ENCODE results near the gene NEUROG1. TPM values are rescaled to one million over a fixed set of nuclear protein-coding genes. Genes with fewer than 3 reads are reported as not detected.
A peak's percentile ranks its signal among the peaks of the same experiment; 100 is the strongest.

The NEUROG1 gene
- total RNA-seq, 6 experiments from 2014 or later, result not detected

DNA sequence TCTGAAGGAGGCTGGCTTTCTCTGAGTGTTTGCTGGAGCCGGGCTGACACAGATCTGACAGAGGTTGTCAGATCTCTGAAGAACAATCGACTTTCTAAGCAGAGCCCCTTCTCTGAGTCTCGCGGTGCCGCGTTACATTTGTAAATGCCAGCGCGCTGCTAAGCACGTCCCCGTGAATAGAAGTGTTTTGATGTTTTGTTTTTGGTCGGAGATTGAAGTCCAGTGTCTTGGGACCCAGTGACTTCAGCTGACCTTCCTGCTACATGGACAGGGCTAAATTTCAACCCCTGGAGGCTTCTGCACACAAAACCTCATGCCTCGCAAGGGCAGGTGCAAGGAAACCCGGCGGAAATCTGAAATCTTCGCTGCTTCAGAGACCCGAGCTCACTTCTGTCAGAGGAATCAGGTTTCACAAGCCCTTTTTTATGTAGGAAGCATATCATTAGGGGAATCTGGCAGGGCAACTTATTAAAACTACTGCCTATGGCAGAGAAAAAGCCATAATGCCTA is 27.2 kb downstream of the NEUROG1 start:
- Mint-ChIP-seq H3K36me3 (ENCODE audit: low read depth) (no peaks in the 10 kb centered on the region), H3K4me3 (no peak overlapping the region), H3K4me1 (ENCODE audit: low read depth) (0 out of 2 replicates have a peak, but pooled peaks cover 5% of the 10 kb centered on the region), H3K9me3 (peaks cover 9% of the 10 kb centered on the region; the same call in 1 of the 2 replicates), H3K27ac (no peak overlapping the region), H3K27me3 (ENCODE audit: insufficient read depth) (peaks cover 36% of the 10 kb centered on the region)
- TF ChIP-seq, protein P1, sequence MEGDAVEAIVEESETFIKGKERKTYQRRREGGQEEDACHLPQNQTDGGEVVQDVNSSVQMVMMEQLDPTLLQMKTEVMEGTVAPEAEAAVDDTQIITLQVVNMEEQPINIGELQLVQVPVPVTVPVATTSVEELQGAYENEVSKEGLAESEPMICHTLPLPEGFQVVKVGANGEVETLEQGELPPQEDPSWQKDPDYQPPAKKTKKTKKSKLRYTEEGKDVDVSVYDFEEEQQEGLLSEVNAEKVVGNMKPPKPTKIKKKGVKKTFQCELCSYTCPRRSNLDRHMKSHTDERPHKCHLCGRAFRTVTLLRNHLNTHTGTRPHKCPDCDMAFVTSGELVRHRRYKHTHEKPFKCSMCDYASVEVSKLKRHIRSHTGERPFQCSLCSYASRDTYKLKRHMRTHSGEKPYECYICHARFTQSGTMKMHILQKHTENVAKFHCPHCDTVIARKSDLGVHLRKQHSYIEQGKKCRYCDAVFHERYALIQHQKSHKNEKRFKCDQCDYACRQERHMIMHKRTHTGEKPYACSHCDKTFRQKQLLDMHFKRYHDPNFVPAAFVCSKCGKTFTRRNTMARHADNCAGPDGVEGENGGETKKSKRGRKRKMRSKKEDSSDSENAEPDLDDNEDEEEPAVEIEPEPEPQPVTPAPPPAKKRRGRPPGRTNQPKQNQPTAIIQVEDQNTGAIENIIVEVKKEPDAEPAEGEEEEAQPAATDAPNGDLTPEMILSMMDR (IDR thresholded peaks at IDR 0.05), result no peak
- DNase-seq, result no peak

DNA sequence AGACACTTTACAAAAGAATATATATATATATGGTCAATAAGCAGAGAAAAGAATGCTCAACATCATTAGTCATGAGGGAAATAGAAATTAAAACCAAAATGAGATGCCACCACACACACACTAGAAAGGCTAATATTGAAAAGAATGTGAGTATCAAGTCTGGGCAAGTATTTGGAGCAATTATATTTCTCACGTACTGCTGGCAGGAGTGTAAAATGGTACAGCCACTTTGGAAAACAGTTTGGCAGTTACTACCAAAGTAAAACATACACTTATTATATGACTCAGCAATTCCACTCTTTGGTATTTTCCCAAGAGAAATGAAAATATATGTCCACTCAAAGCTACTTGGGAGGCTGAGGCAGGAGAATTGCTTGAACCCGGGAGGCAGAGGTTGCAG is 29.8 kb downstream of the NEUROG1 start:
- H3K9me3 Mint-ChIP-seq, result peaks cover 9% of the 10 kb centered on the region; the same call in 1 of the 2 replicates
- H3K36me3 Mint-ChIP-seq (ENCODE audit: low read depth), result no peaks in the 10 kb centered on the region
- no peak overlapping the region for H3K27ac Mint-ChIP-seq
- H3K4me1 Mint-ChIP-seq (ENCODE audit: low read depth), result 0 out of 2 replicates have a peak, but pooled peaks cover 5% of the 10 kb centered on the region
- peaks cover 54% of the 10 kb centered on the region for H3K27me3 Mint-ChIP-seq (ENCODE audit: insufficient read depth)
- TF ChIP-seq, protein P1 (IDR thresholded peaks at IDR 0.05), result no peak
- DNase-seq, result peak; percentile 9
- no peak overlapping the region for H3K4me3 Mint-ChIP-seq

DNA sequence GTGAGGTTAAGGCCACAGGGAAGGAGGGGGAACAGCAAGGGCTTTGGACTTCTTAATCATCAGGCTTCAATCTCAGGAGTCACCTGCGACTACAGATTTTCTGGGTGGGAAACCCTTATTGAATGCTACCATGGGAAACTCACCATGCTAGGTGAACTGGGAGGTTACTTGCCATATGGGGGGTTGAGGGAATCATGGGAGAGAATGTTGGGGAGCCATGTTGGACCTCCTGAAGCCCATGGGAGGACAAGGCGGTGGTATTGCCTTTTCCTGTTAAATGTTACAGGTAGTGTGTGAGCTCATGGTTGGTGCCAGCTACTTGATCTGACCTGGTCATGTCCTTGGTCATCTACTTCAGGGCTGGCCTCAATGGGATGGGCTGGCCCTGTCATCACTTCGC is 31.4 kb downstream of the NEUROG1 start:
- Mint-ChIP-seq H3K36me3 (ENCODE audit: low read depth) (no peaks in the 10 kb centered on the region), H3K4me1 (ENCODE audit: low read depth) (0 out of 2 replicates have a peak, but pooled peaks cover 5% of the 10 kb centered on the region), H3K9me3 (peaks cover 9% of the 10 kb centered on the region; the same call in 1 of the 2 replicates), H3K27me3 (ENCODE audit: insufficient read depth) (peaks cover 42% of the 10 kb centered on the region), H3K4me3 (no peak overlapping the region), H3K27ac (no peak overlapping the region)
- no peak for DNase-seq
- TF ChIP-seq, protein P1 (IDR thresholded peaks at IDR 0.05), result no peak

DNA sequence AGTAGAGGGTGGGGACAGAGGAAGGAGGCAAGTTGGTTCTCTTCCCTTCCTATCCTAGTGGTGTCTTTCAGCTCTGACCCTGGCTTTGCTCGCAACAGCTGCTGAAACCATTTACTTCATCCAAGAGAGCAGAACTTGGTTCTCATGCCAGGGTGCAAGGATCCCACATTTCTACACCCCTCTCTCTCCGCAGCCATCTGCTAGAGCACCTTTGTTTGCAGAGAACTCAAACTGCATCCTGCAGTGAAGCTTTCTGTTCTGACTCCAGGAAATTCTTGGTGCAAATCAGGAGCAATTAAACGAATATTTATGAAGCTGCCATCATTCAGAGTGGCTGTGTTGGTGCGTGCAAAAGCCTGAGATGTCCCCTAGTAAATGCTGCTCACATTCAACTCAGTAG is 31.9 kb downstream of the NEUROG1 start:
- Mint-ChIP-seq H3K4me1 (ENCODE audit: low read depth) (0 out of 2 replicates have a peak, but pooled peaks cover 5% of the 10 kb centered on the region), H3K36me3 (ENCODE audit: low read depth) (no peaks in the 10 kb centered on the region), H3K27me3 (ENCODE audit: insufficient read depth) (peaks cover 41% of the 10 kb centered on the region)

DNA sequence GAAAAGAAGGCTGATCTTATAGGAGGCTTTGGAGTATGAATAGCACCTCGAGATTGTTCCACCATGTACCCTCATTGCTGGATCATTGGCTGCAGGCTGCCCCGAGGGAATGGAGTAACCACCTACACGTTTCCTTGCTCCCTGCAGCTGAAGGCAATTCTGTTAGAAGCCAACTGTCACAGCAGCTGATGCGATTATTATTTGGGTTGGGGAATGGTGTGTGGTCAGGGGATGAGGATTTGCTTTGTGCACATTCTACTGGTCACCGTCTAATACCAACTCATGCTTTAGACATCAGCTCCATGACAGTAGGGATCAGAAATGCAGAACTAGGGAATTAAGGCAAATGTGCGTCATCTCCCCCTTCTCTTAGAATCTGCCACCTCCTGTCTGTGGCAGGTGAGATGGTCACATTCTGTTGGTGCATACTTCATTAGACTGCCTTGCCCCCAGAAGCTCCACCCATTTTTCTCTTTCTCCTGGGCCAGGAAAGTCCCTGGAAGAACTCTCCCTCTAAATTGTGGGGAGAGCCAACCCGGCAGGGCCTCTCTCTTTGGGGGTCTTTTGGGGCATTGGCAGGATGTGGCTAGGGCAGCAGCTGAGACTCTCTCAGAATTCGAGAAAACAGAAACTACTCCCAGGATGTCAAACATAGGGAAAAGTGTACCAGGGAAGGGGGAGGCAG is 32.8 kb downstream of the NEUROG1 start:
- Mint-ChIP-seq H3K4me1 (ENCODE audit: low read depth) (0 out of 2 replicates have a peak, but pooled peaks cover 5% of the 10 kb centered on the region), H3K36me3 (ENCODE audit: low read depth) (no peaks in the 10 kb centered on the region), H3K9me3 (peaks cover 9% of the 10 kb centered on the region; the same call in 1 of the 2 replicates), H3K27ac (no peak overlapping the region), H3K27me3 (ENCODE audit: insufficient read depth) (peaks cover 37% of the 10 kb centered on the region), H3K4me3 (no peak overlapping the region)
- DNase-seq, result no peak
- TF ChIP-seq, protein P1 (IDR thresholded peaks at IDR 0.05), result no peak

More for the DNA sequence above, 31.9 kb downstream of the NEUROG1 start:
- Mint-ChIP-seq H3K9me3 (peaks cover 9% of the 10 kb centered on the region; the same call in 1 of the 2 replicates), H3K4me3 (no peak overlapping the region), H3K27ac (no peak overlapping the region)
- DNase-seq, result no peak
- TF ChIP-seq, protein P1 (IDR thresholded peaks at IDR 0.05), result no peak

Data from HFFc6 (cell line).